Measurements from ENCODE around the gene AKAP10.

GRCh38 chr17:19978805-19979211 lies 1.2 kb upstream of the AKAP10 start:
- TF ChIP-seq, protein P1, sequence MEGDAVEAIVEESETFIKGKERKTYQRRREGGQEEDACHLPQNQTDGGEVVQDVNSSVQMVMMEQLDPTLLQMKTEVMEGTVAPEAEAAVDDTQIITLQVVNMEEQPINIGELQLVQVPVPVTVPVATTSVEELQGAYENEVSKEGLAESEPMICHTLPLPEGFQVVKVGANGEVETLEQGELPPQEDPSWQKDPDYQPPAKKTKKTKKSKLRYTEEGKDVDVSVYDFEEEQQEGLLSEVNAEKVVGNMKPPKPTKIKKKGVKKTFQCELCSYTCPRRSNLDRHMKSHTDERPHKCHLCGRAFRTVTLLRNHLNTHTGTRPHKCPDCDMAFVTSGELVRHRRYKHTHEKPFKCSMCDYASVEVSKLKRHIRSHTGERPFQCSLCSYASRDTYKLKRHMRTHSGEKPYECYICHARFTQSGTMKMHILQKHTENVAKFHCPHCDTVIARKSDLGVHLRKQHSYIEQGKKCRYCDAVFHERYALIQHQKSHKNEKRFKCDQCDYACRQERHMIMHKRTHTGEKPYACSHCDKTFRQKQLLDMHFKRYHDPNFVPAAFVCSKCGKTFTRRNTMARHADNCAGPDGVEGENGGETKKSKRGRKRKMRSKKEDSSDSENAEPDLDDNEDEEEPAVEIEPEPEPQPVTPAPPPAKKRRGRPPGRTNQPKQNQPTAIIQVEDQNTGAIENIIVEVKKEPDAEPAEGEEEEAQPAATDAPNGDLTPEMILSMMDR (conservative IDR thresholded peaks at IDR 0.05; ENCODE audit: low read length), result no peak
- TF ChIP-seq EZH2phosphoT487 (IDR thresholded peaks at IDR 0.05; ENCODE audit: borderline replicate concordance), result no peak
